NCI-H146 (cell line): ENCODE data around the gene SPDYE2B.
"Not testable (repeated sequence)": the region's sequence is repeated elsewhere in the genome, so short reads cannot be mapped to it uniquely, and the experiment has no call there.

Experiments used
- DNase-seq: peaks from one replicate; lab custom pipeline; 2025; lab: John Stamatoyannopoulos, UW

The SPDYE2B gene

DNA sequence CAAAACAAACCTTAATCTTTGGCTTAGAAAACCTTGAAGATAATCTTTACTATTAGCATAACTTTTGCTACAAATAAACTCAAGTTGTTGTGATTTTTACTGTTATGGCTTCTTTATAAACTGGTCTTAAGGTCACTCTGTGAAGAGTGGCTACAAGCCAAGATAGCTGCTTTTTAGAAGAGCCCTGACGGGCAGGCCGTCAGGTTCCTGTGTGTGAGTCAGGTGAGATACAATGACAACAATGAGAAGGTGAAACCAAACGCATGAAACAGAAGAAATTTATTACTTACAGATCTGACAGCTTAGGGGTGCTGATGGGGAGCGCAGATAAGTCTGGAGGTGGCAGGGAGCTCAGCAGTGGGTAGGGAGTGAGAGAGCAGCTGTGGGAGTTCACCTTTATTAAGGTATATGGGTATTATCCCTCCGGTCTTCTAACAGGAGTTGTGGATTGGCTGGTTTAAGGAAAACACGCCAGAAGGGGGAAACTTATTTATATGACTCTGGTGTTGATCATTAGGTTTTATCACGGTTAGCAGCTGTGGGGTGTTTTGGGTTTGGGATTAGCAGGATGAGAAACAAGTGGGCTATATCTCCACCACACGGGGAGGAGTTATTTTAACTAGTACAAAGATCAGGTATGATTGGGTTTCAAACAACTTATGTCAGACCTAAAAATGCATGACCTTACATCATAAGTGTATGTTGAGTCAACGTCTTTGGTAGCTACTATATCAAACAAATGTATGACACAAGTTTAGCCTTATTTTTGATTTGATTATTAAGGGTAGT lies 49.0 kb downstream of the SPDYE2B start:
- DNase-seq: not testable (repeated sequence)
